Panc1 (cell line): ENCODE measurements around the gene LAMA5. TPM values are rescaled to one million over a fixed set of nuclear protein-coding genes. Genes with fewer than 3 reads are reported as not detected.

Experiments used
- ATAC-seq: fragments of 200-7000 bp; cut with Tn5 transposase; 2 replicates; pipeline ENCODE4 v1.9.1; 2020; ENCODE audit warnings: mild to moderate bottlenecking, moderate library complexity
- BruUV-seq: library from RNA; stranded (reverse); fragments of 400-500 nt; replicated peaks from 2 replicates; lab custom pipeline; 2021; lab: Mats Ljungman, UMichigan
- CTCF ChIA-PET: fragments of 300-600 bp; sonication (Branson Sonifier 250); formaldehyde crosslinking; loops from one replicate; lab custom pipeline; 2022; ENCODE audit warnings: antibody characterized with exemption; lab: Charles Lee
- POLR2A ChIA-PET: fragments of 300-600 bp; sonication (Branson Sonifier 250); formaldehyde crosslinking; loops from one replicate; lab custom pipeline; 2022; ENCODE audit warnings: antibody characterized with exemption; lab: Charles Lee
- DNase-seq: peaks from one replicate; pipeline ENCODE4 v3.0.0-alpha.2; 2010; ENCODE audit warnings: low read depth, low spot score
- H3K27ac ChIP-seq: 2 replicates; pipeline ENCODE4 v1.5.1; 2011; ENCODE audit warnings: mild to moderate bottlenecking, low read length, inconsistent platforms
- H3K27me3 ChIP-seq: fragments of 200-500 bp; sonication (Bioruptor generic); 2 replicates; pipeline ENCODE4 v1.6.0; 2014; ENCODE audit warnings: low read length, inconsistent platforms; ENCODE audit not compliant: control insufficient read depth, insufficient read depth
- H3K36me3 ChIP-seq: fragments of 200-500 bp; sonication (Bioruptor generic); 2 replicates; pipeline ENCODE4 v1.5.1; 2014; ENCODE audit warnings: inconsistent platforms, mild to moderate bottlenecking, low read length, moderate library complexity; ENCODE audit not compliant: control insufficient read depth, insufficient read depth
- H3K4me1 ChIP-seq: 2 replicates; pipeline ENCODE4 v1.5.1; 2011; ENCODE audit warnings: inconsistent platforms, mild to moderate bottlenecking, low read length, moderate library complexity; ENCODE audit not compliant: control insufficient read depth, insufficient read depth
- H3K4me3 ChIP-seq, 2 experiments: 2 replicates each; pipeline ENCODE4 v1.5.1; 2011 to 2012; ENCODE audit warnings: low read depth in 2 of 2, low read length in 2 of 2, mild to moderate bottlenecking in 2 of 2, inconsistent platforms in 1 of 2, moderate library complexity in 1 of 2
- H3K9me3 ChIP-seq: fragments of 200-500 bp; sonication (Bioruptor generic); 2 replicates; pipeline ENCODE4 v1.5.1; 2014; ENCODE audit warnings: low read depth, mild to moderate bottlenecking, inconsistent platforms, low read length, moderate library complexity; ENCODE audit not compliant: control insufficient read depth, insufficient read depth
- CTCF ChIP-seq: fragments of 450-650 bp; IDR thresholded peaks from 2 replicates; pipeline ENCODE4 v1.5.1; 2017; ENCODE audit warnings: mild to moderate bottlenecking
- POLR2AphosphoS5 ChIP-seq: IDR thresholded peaks from 2 replicates; pipeline ENCODE4 v1.6.1; 2012; ENCODE audit warnings: mild to moderate bottlenecking, low read depth, low read length, moderate library complexity
- REST ChIP-seq, 2 experiments: IDR thresholded peaks; 2 replicates each; pipeline ENCODE4 v1.6.1; 2011 to 2012; ENCODE audit warnings: low read depth in 2 of 2, control low read depth in 1 of 2, low read length in 1 of 2, mild to moderate bottlenecking in 1 of 2, moderate library complexity in 1 of 2; ENCODE audit not compliant: insufficient read depth in 1 of 2
- SIN3A ChIP-seq: IDR thresholded peaks from 2 replicates; pipeline ENCODE4 v1.6.1; 2012; ENCODE audit warnings: low read depth, mild to moderate bottlenecking, low read length, moderate library complexity, borderline replicate concordance; ENCODE audit not compliant: insufficient read depth
- TCF7L2 ChIP-seq: IDR thresholded peaks from 2 replicates; pipeline ENCODE4 v1.6.1; 2011; ENCODE audit warnings: mild to moderate bottlenecking, low read depth, low read length, inconsistent platforms
- in situ Hi-C: cut with HindIII; loops from 2 replicates; pipeline ENCODE4 v1.10.0; 2016; ENCODE audit warnings: low sequenced_read_pairs, low pct_unique_long_range_greater_than_20kb
- intact Hi-C: fragments of 100-400 bp; cut with micrococcal nuclease; formaldehyde crosslinking; loops from one replicate; pipeline ENCODE4 v1.10.0; 2022; ENCODE audit not compliant: unreplicated experiment
- total RNA-seq: library from RNA; stranded (reverse); gene quantifications from one replicate; pipeline ENCODE4 v1.2.1, GENCODE V29; 2021; ENCODE audit not compliant: unreplicated experiment

Gene LAMA5
- total RNA-seq, 1 experiment from 2014 or later: 497 TPM

- no TSS peak for BruUV-seq
- peaks cover 3% of the 10 kb centered on the region; the same call in 1 of the 2 replicates for H3K36me3 ChIP-seq
- ATAC-seq (peak; percentile 82), DNase-seq (no peak)
- peaks cover 30% of the 10 kb centered on the region for H3K4me1 ChIP-seq
- H3K27ac ChIP-seq: no peak overlapping the region
- intact Hi-C loops (loop anchor here (5.0 kb wide), 2 partner anchors 40 to 80 kb away; partner anchors contain the start of gene ADRM1), in situ Hi-C loops (no loop called here)
- no peaks in the 10 kb centered on the region for H3K27me3 ChIP-seq
- TF ChIP-seq SIN3A (no peak), CTCF (peak; percentile 97), REST (IDR thresholded peaks at IDR 0.05; ENCODE audit: insufficient read depth in 1 of 2, low read depth in 2 of 2, low read length in 1 of 2) (no peak), TCF7L2 (no peak), POLR2AphosphoS5 (peak; percentile 58)
- POLR2A ChIA-PET: no interaction called here
- no peaks in the 10 kb centered on the region for H3K9me3 ChIP-seq
- CTCF ChIA-PET: interaction anchor here (0.5 to 1.4 kb wide), 8 partner anchors 11 to 471 kb away, joined by 3 to 7 read pairs (median 4); no protein-coding TSS in a partner anchor
- H3K4me3 ChIP-seq: no peak overlapping the region
Measured at GRCh38 chr20:62382306-62383198, 15.4 kb upstream of the LAMA5 start.

DNA sequence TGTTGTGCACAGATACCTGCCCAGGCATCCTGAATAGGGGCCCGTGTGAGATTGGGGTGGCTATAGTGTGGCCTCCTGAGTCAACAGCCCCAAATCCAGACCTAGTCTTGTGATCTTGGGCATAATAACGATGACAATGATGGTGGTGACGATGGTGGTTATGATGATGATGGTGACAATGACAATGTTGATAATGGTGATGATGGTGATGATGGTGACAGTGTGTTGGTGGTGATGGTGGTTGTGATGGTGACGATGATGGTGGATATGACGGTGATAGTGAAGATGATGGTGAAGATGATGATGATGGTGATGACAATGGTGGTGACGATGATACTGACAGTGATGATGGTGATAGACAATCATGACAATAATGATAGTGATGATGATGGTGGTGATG, 14.7 kb upstream of the LAMA5 start:
- Histone ChIP-seq H3K4me1 (peaks cover 38% of the 10 kb centered on the region), H3K27me3 (no peaks in the 10 kb centered on the region), H3K9me3 (no peaks in the 10 kb centered on the region), H3K36me3 (peaks cover 3% of the 10 kb centered on the region; the same call in 1 of the 2 replicates), H3K4me3 (no peak overlapping the region), H3K27ac (peak overlapping the region; percentile 69)
- in situ Hi-C loops: no loop called here
- no peak for DNase-seq
- CTCF ChIA-PET: interaction anchor here (1.2 to 1.4 kb wide), 3 partner anchors 10 to 76 kb away, joined by 4 to 7 read pairs (median 4); no protein-coding TSS in a partner anchor
- POLR2A ChIA-PET: no interaction called here
- no TSS peak for BruUV-seq
- intact Hi-C loops: loop anchor here (5.0 kb wide), 2 partner anchors 40 to 80 kb away; partner anchors contain the start of gene ADRM1
- no peak for ATAC-seq
- TF ChIP-seq CTCF: no peak
- no peak for TF ChIP-seq TCF7L2
- no peak for TF ChIP-seq POLR2AphosphoS5
- TF ChIP-seq REST (IDR thresholded peaks at IDR 0.05; ENCODE audit: insufficient read depth in 1 of 2, low read depth in 2 of 2, low read length in 1 of 2): no peak
- no peak for TF ChIP-seq SIN3A
